ENCODE measurements around the gene BCAN.
"Not testable (repeated sequence)": the region's sequence is repeated elsewhere in the genome, so short reads cannot be mapped to it uniquely, and the experiment has no call there.

BCAN gene

GRCh38 chr1:156641761-156642264, at the start of gene BCAN:
TSS of gene BCAN (plus strand) at chr1:156642117. CDS start at chr1:156646055, 3,938 bp downstream.
- DNase-seq (ENCODE audit: low read depth): no peak

GRCh38 chr1:156592158-156592909, 49.6 kb upstream of the BCAN start:
- peak overlapping the region; percentile 69 for H3K4me3 ChIP-seq (ENCODE audit: low read depth, low read length)
- DNase-seq (ENCODE audit: low read depth): no peak

More at GRCh38 chr1:156641761-156642264, at the start of gene BCAN:
- H3K4me3 ChIP-seq (ENCODE audit: low read depth, low read length): peak within 1 kb of the TSS; percentile 34

- no peak overlapping the region for H3K4me3 ChIP-seq (ENCODE audit: low read depth, low read length)
These were observed 48.8 kb upstream of the BCAN start for GRCh38 chr1:156592910-156593660.

GRCh38 chr1:156593661-156593989, 48.3 kb upstream of the BCAN start:
- H3K4me3 ChIP-seq (ENCODE audit: low read depth, low read length): no peak overlapping the region
- no peak for DNase-seq (ENCODE audit: low read depth)

More at GRCh38 chr1:156592910-156593660, 48.8 kb upstream of the BCAN start:
- DNase-seq (ENCODE audit: low read depth): no peak

- no peak for DNase-seq (ENCODE audit: low read depth)
- no peak overlapping the region for H3K4me3 ChIP-seq (ENCODE audit: low read depth, low read length)
These were observed 47.7 kb upstream of the BCAN start for GRCh38 chr1:156594190-156594589.

GRCh38 chr1:156595016-156595415, 46.9 kb upstream of the BCAN start:
- no peak overlapping the region for H3K4me3 ChIP-seq (ENCODE audit: low read depth, low read length)
- DNase-seq (ENCODE audit: low read depth): no peak

- no peak for DNase-seq (ENCODE audit: low read depth)
- no peak overlapping the region for H3K4me3 ChIP-seq (ENCODE audit: low read depth, low read length)
These were observed 45.5 kb upstream of the BCAN start for GRCh38 chr1:156596426-156596825.

- no peak overlapping the region for H3K4me3 ChIP-seq (ENCODE audit: low read depth, low read length)
- no peak for DNase-seq (ENCODE audit: low read depth)
These were observed 43.8 kb upstream of the BCAN start for GRCh38 chr1:156598125-156598524.

- no peak overlapping the region for H3K4me3 ChIP-seq (ENCODE audit: low read depth, low read length)
- no peak for DNase-seq (ENCODE audit: low read depth)
These were observed 43.0 kb upstream of the BCAN start for GRCh38 chr1:156598731-156599432.

- no peak overlapping the region for H3K4me3 ChIP-seq (ENCODE audit: low read depth, low read length)
- no peak for DNase-seq (ENCODE audit: low read depth)
These were observed 42.1 kb upstream of the BCAN start for GRCh38 chr1:156599811-156600210.

- peak overlapping the region; percentile 79 for H3K4me3 ChIP-seq (ENCODE audit: low read depth, low read length)
- DNase-seq (ENCODE audit: low read depth): no peak
These were observed 41.2 kb upstream of the BCAN start for GRCh38 chr1:156600733-156601121.

- DNase-seq (ENCODE audit: low read depth): peak; percentile 73
- H3K4me3 ChIP-seq (ENCODE audit: low read depth, low read length): peak within 1 kb of the TSS; percentile 79
These were observed 40.6 kb upstream of the BCAN start, which contains the start of gene GPATCH4 for GRCh38 chr1:156601122-156601830. TSS of gene GPATCH4 (minus strand) at chr1:156601479.

GRCh38 chr1:156601892-156602291, 40.0 kb upstream of the BCAN start:
- H3K4me3 ChIP-seq (ENCODE audit: low read depth, low read length): peak overlapping the region; percentile 79
- DNase-seq (ENCODE audit: low read depth): no peak

- H3K4me3 ChIP-seq (ENCODE audit: low read depth, low read length): no peak overlapping the region
- no peak for DNase-seq (ENCODE audit: low read depth)
These were observed 39.3 kb upstream of the BCAN start for GRCh38 chr1:156602557-156602993.

GRCh38 chr1:156607344-156607743, 34.6 kb upstream of the BCAN start:
- DNase-seq (ENCODE audit: low read depth); H3K4me3 ChIP-seq (ENCODE audit: low read depth, low read length): not testable (repeated sequence)

- H3K4me3 ChIP-seq (ENCODE audit: low read depth, low read length): no peak overlapping the region
- DNase-seq (ENCODE audit: low read depth): peak; percentile 25
These were observed 33.8 kb upstream of the BCAN start for GRCh38 chr1:156608036-156608674.

GRCh38 chr1:156608981-156609380, 32.9 kb upstream of the BCAN start:
- no peak for DNase-seq (ENCODE audit: low read depth)
- no peak overlapping the region for H3K4me3 ChIP-seq (ENCODE audit: low read depth, low read length)

GRCh38 chr1:156610072-156610471, 31.8 kb upstream of the BCAN start:
- DNase-seq (ENCODE audit: low read depth); H3K4me3 ChIP-seq (ENCODE audit: low read depth, low read length): not testable (repeated sequence)

GRCh38 chr1:156612666-156613065, 29.3 kb upstream of the BCAN start:
- no peak for DNase-seq (ENCODE audit: low read depth)
- no peak overlapping the region for H3K4me3 ChIP-seq (ENCODE audit: low read depth, low read length)
